ENCODE measurements around the gene HELZ2. TPM values are rescaled to one million over a fixed set of nuclear protein-coding genes. Genes with fewer than 3 reads are reported as not detected.

Gene HELZ2
- total and polyA plus RNA-seq, 2 donors, result 13.9 to 14.8 TPM

DNA sequence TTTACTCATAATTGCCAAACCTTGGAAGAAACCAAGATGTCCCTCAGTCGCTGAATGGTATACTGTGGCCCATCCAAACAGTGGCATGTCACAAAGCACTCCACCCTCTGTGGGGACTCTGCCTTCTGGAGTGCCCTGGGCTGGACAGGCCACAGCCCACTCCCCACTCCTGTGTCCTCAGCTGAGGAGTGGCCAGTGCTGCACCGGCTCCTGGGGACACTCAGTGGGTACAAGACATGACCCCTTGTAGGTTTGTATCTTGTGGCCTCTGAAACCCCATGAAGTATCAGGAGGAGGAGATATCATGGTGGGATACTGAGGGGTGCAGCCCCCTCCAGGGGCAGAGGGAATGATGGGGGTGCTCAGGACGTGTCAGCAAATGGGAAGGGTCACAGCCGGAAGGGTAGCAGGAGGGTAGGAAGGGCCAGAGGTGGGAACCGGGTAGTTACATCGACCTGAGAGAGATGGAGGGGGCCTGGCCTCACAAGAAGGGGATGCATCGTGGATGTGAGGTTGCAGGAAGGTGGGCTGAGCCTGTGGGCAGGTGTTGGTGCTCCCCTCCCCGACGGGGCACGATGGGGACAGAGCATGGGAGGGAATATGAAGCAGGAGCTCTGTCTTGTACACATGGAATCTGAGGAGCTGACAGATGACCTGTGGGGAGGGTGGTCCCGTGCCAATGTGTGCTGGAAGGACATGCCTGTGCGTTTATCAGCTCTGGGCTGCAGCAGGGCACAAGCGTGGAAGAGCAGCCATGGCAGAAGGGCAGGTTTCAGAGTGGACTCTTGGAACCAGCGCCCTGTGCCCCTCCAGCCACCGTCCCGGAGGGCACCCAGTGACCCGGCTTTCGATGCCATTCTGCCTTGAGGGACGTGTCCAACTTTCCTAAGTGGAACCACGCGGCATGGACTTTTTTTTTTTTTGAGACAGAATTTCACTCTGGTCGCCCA, 11.9 kb upstream of the HELZ2 start:
- WGBS, result 95% methylated on average over 22 of the region's 22 CpGs
- Histone ChIP-seq H3K9me3 (ENCODE audit: control insufficient read depth in 2 of 2, insufficient read depth in 1 of 2, low read length in 1 of 2) (no peaks in the 10 kb centered on the region), H3K4me1 (ENCODE audit: control insufficient read depth in 2 of 2, insufficient read depth in 2 of 2, low read length in 2 of 2) (peaks cover 8 to 29% of the 10 kb centered on the region in 2 donors), H3K4me3 (ENCODE audit: low read length in 2 of 2) (no peak overlapping the region), H3K36me3 (ENCODE audit: control insufficient read depth in 2 of 2, insufficient read depth in 2 of 2, low read length in 1 of 2) (peaks cover 34 to 36% of the 10 kb centered on the region in 2 donors), H3K27me3 (ENCODE audit: control insufficient read depth in 2 of 2, insufficient read depth in 1 of 2, low read length in 1 of 2) (peaks cover 0 to 4% of the 10 kb centered on the region in 2 donors), H3K27ac (ENCODE audit: low read depth in 1 of 2, low read length in 1 of 2) (no peak overlapping the region)
- DNase-seq (ENCODE audit: low read depth in 6 of 9, low spot score in 9 of 9), result no peak

DNA sequence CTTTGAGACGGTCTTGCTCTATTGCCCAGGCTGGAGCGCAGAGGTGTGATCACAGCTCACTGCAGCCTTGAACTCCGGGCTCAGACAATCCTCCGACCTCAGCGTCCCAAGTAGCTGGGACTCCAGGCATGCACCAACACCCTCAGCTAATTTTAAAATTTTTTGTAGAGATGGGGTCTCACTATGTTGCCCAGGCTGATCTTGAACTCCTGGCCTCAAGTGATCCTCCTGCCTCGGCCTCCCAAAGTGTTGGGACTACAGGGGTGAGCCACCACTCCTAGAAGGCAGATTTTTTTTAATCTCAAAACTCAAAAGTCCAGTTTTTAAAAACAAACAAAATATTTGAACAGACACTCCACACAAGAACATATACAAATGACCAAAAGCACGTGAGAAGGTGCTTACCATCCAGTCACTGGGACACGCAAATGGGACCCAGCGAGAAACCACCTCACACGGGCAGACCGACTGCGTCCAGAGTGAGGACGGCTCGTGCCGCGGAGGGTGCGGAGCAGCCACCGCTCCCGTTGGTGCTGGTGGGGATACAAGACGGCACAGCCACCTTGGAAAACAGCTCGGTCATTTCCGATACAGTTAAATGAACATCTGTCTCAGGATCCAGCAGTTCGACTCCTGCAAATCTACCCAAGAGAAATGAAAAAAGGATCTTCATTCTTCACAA, 8.5 kb upstream of the HELZ2 start:
- no peak for DNase-seq (ENCODE audit: low read depth in 6 of 9, low spot score in 9 of 9)
- Histone ChIP-seq H3K36me3 (ENCODE audit: control insufficient read depth in 2 of 2, insufficient read depth in 2 of 2, low read length in 1 of 2) (peaks cover 8% of the 10 kb centered on the region in 2 donors), H3K4me3 (ENCODE audit: low read length in 2 of 2) (no peak overlapping the region), H3K4me1 (ENCODE audit: control insufficient read depth in 2 of 2, insufficient read depth in 2 of 2, low read length in 2 of 2) (peaks cover under 1 to 6% of the 10 kb centered on the region in 2 donors), H3K9me3 (ENCODE audit: control insufficient read depth in 2 of 2, insufficient read depth in 1 of 2, low read length in 1 of 2) (no peaks in the 10 kb centered on the region), H3K27ac (ENCODE audit: low read depth in 1 of 2, low read length in 1 of 2) (peak overlapping the region in 1 of 2 donors; percentile 49), H3K27me3 (ENCODE audit: control insufficient read depth in 2 of 2, insufficient read depth in 1 of 2, low read length in 1 of 2) (peaks cover 3 to 17% of the 10 kb centered on the region in 2 donors)
- WGBS, result 94% methylated on average over 23 of the region's 23 CpGs

DNA sequence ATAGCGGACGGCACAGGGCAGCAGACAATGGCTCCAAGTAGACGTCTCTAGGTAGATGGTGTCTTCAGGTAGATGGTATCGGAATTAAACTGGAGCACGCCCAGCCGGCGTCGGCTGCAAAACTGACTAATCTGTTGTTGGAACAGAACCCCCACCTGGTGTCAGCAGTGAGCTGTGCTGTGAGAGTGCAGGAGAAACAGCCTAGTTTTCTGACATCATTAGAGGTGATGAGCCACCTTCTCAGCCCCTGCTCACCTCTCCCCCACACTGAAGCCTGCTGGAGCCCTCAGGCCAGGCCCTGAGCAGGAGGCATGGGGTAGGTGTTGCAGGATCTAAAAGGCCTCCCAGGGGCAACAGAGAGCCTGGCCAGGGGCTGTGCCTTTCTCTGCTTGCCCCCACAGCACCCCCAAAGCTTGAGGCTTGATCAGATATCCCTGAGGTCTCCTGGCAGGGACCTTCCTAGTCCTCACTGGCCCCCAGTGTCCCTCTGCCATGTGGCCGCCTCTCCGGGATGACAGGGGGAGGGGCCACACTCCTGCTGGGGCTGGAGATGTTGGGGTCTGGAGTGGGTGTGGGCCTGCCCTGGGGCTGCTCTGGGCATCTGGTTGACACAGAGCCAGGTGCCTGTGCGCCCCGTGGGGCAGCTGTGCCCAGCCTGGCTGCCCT, 6.9 kb upstream of the HELZ2 start:
- no peak overlapping the region for H3K4me3 ChIP-seq (ENCODE audit: low read length in 2 of 2)
- peak overlapping the region in 1 of 2 donors; percentile 5 for H3K27ac ChIP-seq (ENCODE audit: low read depth in 1 of 2, low read length in 1 of 2)
- no peaks in the 10 kb centered on the region for H3K36me3 ChIP-seq (ENCODE audit: control insufficient read depth in 2 of 2, insufficient read depth in 2 of 2, low read length in 1 of 2)
- H3K9me3 ChIP-seq (ENCODE audit: control insufficient read depth in 2 of 2, insufficient read depth in 1 of 2, low read length in 1 of 2), result no peaks in the 10 kb centered on the region
- DNase-seq (ENCODE audit: low read depth in 6 of 9, low spot score in 9 of 9), result peak in 8 of 9 donors; percentile 37 to 83 (median 54)
- H3K27me3 ChIP-seq (ENCODE audit: control insufficient read depth in 2 of 2, insufficient read depth in 1 of 2, low read length in 1 of 2), result peaks cover 3 to 23% of the 10 kb centered on the region in 2 donors
- WGBS, result 50% methylated on average over 12 of the region's 12 CpGs
- no peaks in the 10 kb centered on the region for H3K4me1 ChIP-seq (ENCODE audit: control insufficient read depth in 2 of 2, insufficient read depth in 2 of 2, low read length in 2 of 2)

DNA sequence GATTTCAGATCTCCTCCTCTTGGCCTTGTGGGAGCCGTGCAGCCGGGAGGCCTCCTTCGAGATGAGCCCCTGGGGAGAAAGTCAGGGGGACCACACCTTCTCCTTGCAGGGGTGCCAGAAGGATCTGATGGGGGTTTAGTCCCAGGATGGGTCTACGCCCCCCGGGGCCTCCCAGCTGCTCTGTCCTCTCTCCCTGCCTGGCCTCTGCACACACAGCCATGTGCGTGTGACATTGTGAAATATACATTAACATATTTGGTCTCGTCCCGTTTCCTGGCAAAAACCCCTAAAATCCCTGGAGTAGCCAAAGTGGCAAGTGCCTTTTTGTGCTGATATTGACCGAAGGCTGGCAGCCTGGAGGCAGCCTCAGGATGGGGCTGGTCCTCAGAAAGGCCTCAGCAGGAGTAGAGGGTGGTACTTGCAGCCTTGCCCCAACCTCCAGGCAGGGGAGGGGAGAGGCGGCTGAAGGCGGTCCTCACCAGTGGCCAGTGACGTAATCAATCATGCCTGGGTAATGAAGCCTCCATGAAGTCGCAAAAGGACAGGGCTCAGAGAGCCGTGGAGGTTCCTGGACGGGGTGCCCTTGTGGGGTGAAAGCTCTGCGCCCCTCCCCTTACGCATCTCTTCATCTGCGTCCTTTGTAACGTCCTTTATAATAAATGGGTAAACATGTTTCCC, 5.1 kb upstream of the HELZ2 start:
- peaks cover 3 to 40% of the 10 kb centered on the region in 2 donors for H3K27me3 ChIP-seq (ENCODE audit: control insufficient read depth in 2 of 2, insufficient read depth in 1 of 2, low read length in 1 of 2)
- no peaks in the 10 kb centered on the region for H3K9me3 ChIP-seq (ENCODE audit: control insufficient read depth in 2 of 2, insufficient read depth in 1 of 2, low read length in 1 of 2)
- H3K27ac ChIP-seq (ENCODE audit: low read depth in 1 of 2, low read length in 1 of 2), result no peak overlapping the region
- no peaks in the 10 kb centered on the region for H3K36me3 ChIP-seq (ENCODE audit: control insufficient read depth in 2 of 2, insufficient read depth in 2 of 2, low read length in 1 of 2)
- peaks cover 4% of the 10 kb centered on the region in 2 donors for H3K4me1 ChIP-seq (ENCODE audit: control insufficient read depth in 2 of 2, insufficient read depth in 2 of 2, low read length in 2 of 2)
- no peak overlapping the region for H3K4me3 ChIP-seq (ENCODE audit: low read length in 2 of 2)
- no peak for DNase-seq (ENCODE audit: low read depth in 6 of 9, low spot score in 9 of 9)
- 91% methylated on average over 19 of the region's 19 CpGs for WGBS

DNA sequence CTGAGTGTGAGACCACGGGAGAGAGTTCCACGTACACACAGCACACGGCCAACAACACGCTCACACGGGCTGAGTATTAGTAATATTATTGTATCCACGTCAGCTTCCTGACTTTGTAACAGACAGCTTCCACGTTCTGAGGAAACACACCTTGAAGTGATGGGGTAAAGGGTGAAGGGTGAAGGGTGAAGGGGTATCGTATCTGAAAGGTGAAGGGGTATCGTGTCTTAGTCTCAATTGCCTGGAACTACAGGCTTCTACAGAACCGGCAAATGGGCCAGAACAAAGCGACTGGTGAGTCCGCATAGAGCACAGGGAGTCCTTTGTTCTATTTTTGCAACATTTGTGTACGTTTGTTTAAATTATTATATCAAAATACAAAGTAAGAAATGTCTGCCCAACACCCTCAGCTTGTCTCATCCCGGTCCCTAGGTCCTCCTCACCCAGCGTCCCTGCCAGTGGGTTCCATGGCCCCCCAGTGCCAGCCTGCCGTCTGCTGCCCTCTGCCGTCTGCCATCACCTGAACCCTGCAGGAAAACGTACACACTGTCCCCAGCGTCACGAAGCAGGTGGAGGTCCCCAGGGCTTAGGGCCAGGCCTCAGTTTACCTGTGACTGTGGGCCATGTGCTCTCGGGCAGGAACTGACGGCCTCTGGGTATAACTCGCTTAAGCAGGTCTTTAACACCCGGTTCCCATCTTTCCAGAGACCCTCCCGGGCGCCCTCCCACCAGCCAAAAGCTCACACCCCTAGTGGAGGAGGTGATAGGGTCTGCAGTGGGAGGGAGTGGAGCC, 4.4 kb upstream of the HELZ2 start:
- no peak overlapping the region for H3K4me3 ChIP-seq (ENCODE audit: low read length in 2 of 2)
- DNase-seq (ENCODE audit: low read depth in 6 of 9, low spot score in 9 of 9), result no peak
- peaks cover 6 to 8% of the 10 kb centered on the region in 2 donors for H3K4me1 ChIP-seq (ENCODE audit: control insufficient read depth in 2 of 2, insufficient read depth in 2 of 2, low read length in 2 of 2)
- peaks cover 3 to 44% of the 10 kb centered on the region in 2 donors for H3K27me3 ChIP-seq (ENCODE audit: control insufficient read depth in 2 of 2, insufficient read depth in 1 of 2, low read length in 1 of 2)
- 89% methylated on average over 26 of the region's 26 CpGs for WGBS
- H3K9me3 ChIP-seq (ENCODE audit: control insufficient read depth in 2 of 2, insufficient read depth in 1 of 2, low read length in 1 of 2), result no peaks in the 10 kb centered on the region
- no peak overlapping the region for H3K27ac ChIP-seq (ENCODE audit: low read depth in 1 of 2, low read length in 1 of 2)
- no peaks in the 10 kb centered on the region for H3K36me3 ChIP-seq (ENCODE audit: control insufficient read depth in 2 of 2, insufficient read depth in 2 of 2, low read length in 1 of 2)

DNA sequence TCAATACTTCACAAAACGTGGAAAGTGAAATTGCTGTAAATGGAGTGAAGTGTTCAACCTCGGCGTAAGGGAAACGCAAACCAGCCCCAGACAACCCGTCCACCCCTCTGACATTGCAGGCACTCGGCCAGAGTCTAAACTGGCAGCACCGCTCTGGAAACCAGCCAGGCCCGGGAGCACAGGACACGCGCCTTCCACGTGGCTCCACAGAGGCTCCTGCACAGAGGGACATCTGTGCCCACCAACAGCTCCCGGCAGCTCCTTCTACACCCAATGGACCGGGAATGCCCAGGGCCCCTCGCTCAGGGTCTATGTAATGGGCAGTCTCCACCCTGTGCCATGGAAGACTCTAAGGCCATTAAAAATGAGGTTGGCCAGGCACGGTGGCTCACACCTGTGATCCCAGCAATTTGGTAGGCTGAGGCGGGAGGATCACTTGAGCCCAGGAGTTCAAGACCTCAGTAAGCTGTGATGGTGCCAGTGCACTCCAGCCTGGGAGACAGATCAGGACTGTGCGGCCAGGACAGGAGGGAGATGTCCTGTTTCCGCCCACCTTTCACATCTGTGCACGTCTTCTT, 3.4 kb upstream of the HELZ2 start:
- WGBS, result 94% methylated on average over 19 of the region's 19 CpGs
- H3K27me3 ChIP-seq (ENCODE audit: control insufficient read depth in 2 of 2, insufficient read depth in 1 of 2, low read length in 1 of 2), result peaks cover 3 to 50% of the 10 kb centered on the region in 2 donors
- H3K4me1 ChIP-seq (ENCODE audit: control insufficient read depth in 2 of 2, insufficient read depth in 2 of 2, low read length in 2 of 2), result peaks cover 9 to 12% of the 10 kb centered on the region in 2 donors
- H3K9me3 ChIP-seq (ENCODE audit: control insufficient read depth in 2 of 2, insufficient read depth in 1 of 2, low read length in 1 of 2), result peaks cover 0 to 2% of the 10 kb centered on the region in 2 donors
- H3K36me3 ChIP-seq (ENCODE audit: control insufficient read depth in 2 of 2, insufficient read depth in 2 of 2, low read length in 1 of 2), result no peaks in the 10 kb centered on the region
- DNase-seq (ENCODE audit: low read depth in 6 of 9, low spot score in 9 of 9), result no peak
- H3K27ac ChIP-seq (ENCODE audit: low read depth in 1 of 2, low read length in 1 of 2), result no peak overlapping the region
- H3K4me3 ChIP-seq (ENCODE audit: low read length in 2 of 2), result no peak overlapping the region

DNA sequence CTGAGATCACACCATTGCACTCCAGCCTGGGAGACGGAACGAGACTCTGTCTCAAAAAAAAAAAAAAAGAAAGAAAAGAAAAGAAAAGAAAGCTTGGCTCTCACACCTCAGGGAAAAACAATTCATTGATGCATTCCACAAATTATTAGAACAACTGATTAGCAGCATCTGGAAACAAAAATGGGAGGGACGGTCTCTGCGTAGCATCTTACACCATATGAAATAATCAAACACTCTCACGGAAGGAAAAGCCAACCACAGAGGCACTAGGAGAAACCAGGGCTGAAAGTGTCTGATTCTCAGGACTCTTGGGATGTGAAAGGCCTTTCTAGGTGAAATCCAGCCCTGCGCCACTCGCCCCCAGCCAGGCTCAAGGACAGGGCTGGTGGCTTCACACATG, 2.3 kb upstream of the HELZ2 start:
- DNase-seq (ENCODE audit: low read depth in 6 of 9, low spot score in 9 of 9), result no peak
- peaks cover 9 to 12% of the 10 kb centered on the region in 2 donors for H3K4me1 ChIP-seq (ENCODE audit: control insufficient read depth in 2 of 2, insufficient read depth in 2 of 2, low read length in 2 of 2)
- peaks cover 5 to 50% of the 10 kb centered on the region in 2 donors for H3K27me3 ChIP-seq (ENCODE audit: control insufficient read depth in 2 of 2, insufficient read depth in 1 of 2, low read length in 1 of 2)
- H3K36me3 ChIP-seq (ENCODE audit: control insufficient read depth in 2 of 2, insufficient read depth in 2 of 2, low read length in 1 of 2), result peaks cover 0 to 4% of the 10 kb centered on the region in 2 donors
- peaks cover 0 to 2% of the 10 kb centered on the region in 2 donors for H3K9me3 ChIP-seq (ENCODE audit: control insufficient read depth in 2 of 2, insufficient read depth in 1 of 2, low read length in 1 of 2)
- no peak overlapping the region for H3K4me3 ChIP-seq (ENCODE audit: low read length in 2 of 2)
- no peak overlapping the region for H3K27ac ChIP-seq (ENCODE audit: low read depth in 1 of 2, low read length in 1 of 2)
- WGBS, result 93% methylated on average over 7 of the region's 7 CpGs
